ENCODE results near the gene HDAC6.
"Not testable (repeated sequence)": the region's sequence is repeated elsewhere in the genome, so short reads cannot be mapped to it uniquely, and the experiment has no call there.

HDAC6 gene

GRCh38 chrX:48789366-48790220 lies 12.3 kb upstream of the HDAC6 start:
- in situ Hi-C loops (cut with MboI; ENCODE audit: low sequenced_read_pairs) = no loop called here

GRCh38 chrX:48790477-48790876 lies 11.4 kb upstream of the HDAC6 start:
- in situ Hi-C loops (cut with MboI; ENCODE audit: low sequenced_read_pairs) = no loop called here

- in situ Hi-C loops (cut with MboI; ENCODE audit: low sequenced_read_pairs) = no loop called here
These were observed 10.6 kb upstream of the HDAC6 start for GRCh38 chrX:48791063-48791820.

- in situ Hi-C loops (cut with MboI; ENCODE audit: low sequenced_read_pairs) = no loop called here
These were observed 9.6 kb upstream of the HDAC6 start for GRCh38 chrX:48792219-48792618.

GRCh38 chrX:48793935-48794334 lies 7.9 kb upstream of the HDAC6 start:
- in situ Hi-C loops (cut with MboI; ENCODE audit: low sequenced_read_pairs) = no loop called here

GRCh38 chrX:48794340-48794910 lies 7.4 kb upstream of the HDAC6 start:
- in situ Hi-C loops (cut with MboI; ENCODE audit: low sequenced_read_pairs) = no loop called here

- in situ Hi-C loops (cut with MboI; ENCODE audit: low sequenced_read_pairs) = no loop called here
These were observed 6.9 kb upstream of the HDAC6 start for GRCh38 chrX:48794911-48795515.

GRCh38 chrX:48798318-48798717 lies 3.5 kb upstream of the HDAC6 start:
- in situ Hi-C loops (cut with MboI; ENCODE audit: low sequenced_read_pairs) = no loop called here

- in situ Hi-C loops (cut with MboI; ENCODE audit: low sequenced_read_pairs) = no loop called here
These were observed 1.1 kb upstream of the HDAC6 start for GRCh38 chrX:48800574-48801279.

- in situ Hi-C loops (cut with MboI; ENCODE audit: low sequenced_read_pairs) = no loop called here
These were observed 430 bp downstream of the HDAC6 start for GRCh38 chrX:48802089-48802904.

- in situ Hi-C loops (cut with MboI; ENCODE audit: low sequenced_read_pairs) = no loop called here
These were observed 986 bp downstream of the HDAC6 start for GRCh38 chrX:48802905-48803200.

- in situ Hi-C loops (cut with MboI; ENCODE audit: low sequenced_read_pairs) = no loop called here
These were observed 4.2 kb downstream of the HDAC6 start for GRCh38 chrX:48806081-48806480.

GRCh38 chrX:48813644-48814043 lies 11.8 kb downstream of the HDAC6 start:
- in situ Hi-C loops (cut with MboI; ENCODE audit: low sequenced_read_pairs) = no loop called here

- in situ Hi-C loops (cut with MboI; ENCODE audit: low sequenced_read_pairs) = no loop called here
These were observed 12.9 kb downstream of the HDAC6 start for GRCh38 chrX:48814722-48815121.

- in situ Hi-C loops (cut with MboI; ENCODE audit: low sequenced_read_pairs) = no loop called here
These were observed 13.4 kb downstream of the HDAC6 start for GRCh38 chrX:48815266-48815665.

GRCh38 chrX:48816014-48816810 lies 14.3 kb downstream of the HDAC6 start:
- in situ Hi-C loops (cut with MboI; ENCODE audit: low sequenced_read_pairs) = no loop called here

- in situ Hi-C loops (cut with MboI; ENCODE audit: low sequenced_read_pairs) = no loop called here
These were observed 16.2 kb downstream of the HDAC6 start for GRCh38 chrX:48818098-48818497.

GRCh38 chrX:48818866-48819265 lies 17.0 kb downstream of the HDAC6 start:
- in situ Hi-C loops (cut with MboI; ENCODE audit: low sequenced_read_pairs) = no loop called here

GRCh38 chrX:48819394-48819793 lies 17.5 kb downstream of the HDAC6 start:
- in situ Hi-C loops (cut with MboI; ENCODE audit: low sequenced_read_pairs) = not testable (repeated sequence)
